Fibroblast of upper back skin (primary cell): ENCODE measurements around the gene SMYD4.
A peak's percentile ranks its signal among the peaks of the same experiment; 100 is the strongest.
"Not testable (repeated sequence)": the region's sequence is repeated elsewhere in the genome, so short reads cannot be mapped to it uniquely, and the experiment has no call there.

ENCODE experiments used
- DNase-seq: peaks from one replicate; pipeline ENCODE4 v3.0.0-alpha.2; 2013

The SMYD4 gene

DNA sequence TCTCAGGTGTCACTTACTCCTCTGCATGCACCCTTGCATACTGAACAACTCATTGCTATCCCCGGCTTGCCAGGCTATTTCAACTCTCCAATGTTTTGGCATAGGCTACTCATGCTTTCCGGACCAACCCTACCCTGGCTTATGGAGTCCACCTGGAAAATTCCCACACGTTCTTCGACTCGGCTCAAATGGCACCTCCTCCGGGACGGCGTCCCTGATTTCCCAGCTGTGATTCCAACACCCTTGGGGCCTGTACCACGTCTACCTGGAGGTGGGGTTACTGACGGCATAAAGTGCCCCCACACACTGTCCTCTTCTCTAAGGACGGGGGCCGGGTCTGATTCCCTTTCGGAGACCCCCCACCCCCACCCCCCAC lies 498 bp downstream of the SMYD4 start:
- peak; percentile 1 for DNase-seq

DNA sequence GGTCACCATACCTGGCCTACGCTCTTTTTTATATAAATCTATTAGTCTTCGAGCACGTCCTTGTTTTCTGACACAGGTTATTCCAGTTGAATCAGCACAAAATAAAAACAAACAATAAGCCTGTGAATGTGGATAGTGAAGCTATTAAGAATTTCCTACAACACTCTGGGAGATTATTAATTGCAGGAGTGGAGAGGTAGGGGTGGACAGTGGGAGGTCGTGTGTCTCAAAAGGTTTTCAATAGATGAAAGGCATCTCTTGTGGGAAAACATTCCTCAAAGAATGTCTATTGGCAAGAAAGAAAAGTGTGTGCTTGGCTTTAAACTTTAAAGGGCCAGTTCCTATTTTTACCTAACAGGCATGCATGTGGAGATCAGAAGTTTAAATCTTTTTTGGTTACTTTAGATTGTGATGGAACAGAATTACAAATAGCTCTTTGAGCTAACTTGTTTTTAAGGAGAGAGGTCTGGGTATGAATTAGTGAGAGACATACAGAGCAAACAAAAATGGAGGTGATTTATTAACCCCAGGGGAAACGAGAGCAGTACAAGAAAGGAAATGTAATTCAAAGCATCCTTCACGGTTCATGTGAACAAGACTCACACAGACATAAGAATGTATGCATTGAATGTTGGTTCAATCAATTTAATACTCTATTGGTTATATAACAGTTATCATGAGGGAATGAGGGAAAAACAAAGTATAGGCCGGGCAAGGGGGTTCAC lies 9.0 kb downstream of the SMYD4 start:
- peak; percentile 49 for DNase-seq

DNA sequence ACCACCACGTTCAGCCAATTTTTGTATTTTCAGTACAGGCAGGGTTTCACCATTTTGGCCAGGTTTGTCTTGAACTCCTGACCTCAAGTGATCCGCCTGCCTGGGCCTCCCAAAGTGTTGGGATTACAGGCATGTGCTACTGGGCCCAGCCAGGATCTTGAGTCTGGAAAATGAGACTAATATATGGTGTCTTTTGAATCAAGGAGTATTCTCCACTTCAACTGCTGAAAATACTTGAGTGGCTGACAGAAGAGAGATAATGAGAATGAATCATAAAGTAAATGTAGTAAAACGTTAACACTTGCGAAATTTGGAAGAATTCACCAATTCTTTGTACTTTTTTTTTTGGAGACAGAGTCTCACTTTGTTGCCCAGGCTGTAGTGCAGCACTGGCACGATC lies 16.6 kb downstream of the SMYD4 start:
- no peak for DNase-seq

DNA sequence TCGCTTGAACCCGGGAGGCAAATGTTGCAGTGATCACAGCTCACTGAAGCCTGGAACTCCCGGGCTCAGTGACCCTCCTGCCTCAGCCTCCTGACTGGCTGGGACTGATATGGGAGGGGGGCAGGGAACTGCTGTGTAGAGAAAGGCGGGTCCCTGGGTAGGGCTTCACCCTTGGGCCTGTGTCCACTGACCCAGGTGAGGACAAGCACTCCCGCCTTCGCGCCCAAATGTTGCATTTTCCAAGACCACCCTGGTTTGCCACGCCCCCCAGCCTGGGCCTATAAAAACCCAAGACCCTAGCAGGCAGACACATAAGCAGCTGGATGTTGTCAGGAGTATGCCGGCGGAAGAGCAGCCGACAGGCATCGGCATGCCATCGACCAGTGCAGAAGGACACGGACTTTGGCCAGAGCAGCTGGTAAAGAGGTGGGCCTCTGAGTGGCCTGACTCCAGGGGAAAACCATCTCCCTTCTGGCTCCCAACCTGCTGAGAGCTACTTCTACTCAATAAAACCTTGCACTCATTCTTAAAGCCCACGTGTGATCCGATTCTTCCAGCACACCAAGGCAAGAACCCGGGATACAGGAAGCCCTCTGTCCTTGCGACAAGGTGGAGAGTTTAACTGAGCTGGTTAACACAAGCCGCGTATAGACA lies 19.1 kb downstream of the SMYD4 start:
- DNase-seq = no peak

DNA sequence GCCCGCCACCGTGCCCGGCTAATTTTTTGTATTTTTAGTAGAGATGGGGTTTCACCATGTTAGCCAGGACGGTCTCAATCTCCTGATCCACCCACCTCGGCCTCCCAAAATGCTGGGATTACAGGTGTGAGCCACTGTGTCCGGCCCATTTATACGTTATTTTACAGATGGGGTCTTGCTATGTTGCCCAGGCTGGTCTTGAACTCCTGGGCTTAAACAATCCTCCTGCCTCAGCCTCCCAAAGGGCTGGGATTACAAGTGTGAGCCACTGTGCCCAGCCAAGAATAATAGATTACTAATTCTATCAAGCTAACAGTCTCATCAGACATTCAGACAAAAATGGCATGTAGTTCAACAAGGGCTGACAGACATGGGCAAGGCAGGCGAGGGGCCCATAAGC lies 19.9 kb downstream of the SMYD4 start:
- not testable (repeated sequence) for DNase-seq

DNA sequence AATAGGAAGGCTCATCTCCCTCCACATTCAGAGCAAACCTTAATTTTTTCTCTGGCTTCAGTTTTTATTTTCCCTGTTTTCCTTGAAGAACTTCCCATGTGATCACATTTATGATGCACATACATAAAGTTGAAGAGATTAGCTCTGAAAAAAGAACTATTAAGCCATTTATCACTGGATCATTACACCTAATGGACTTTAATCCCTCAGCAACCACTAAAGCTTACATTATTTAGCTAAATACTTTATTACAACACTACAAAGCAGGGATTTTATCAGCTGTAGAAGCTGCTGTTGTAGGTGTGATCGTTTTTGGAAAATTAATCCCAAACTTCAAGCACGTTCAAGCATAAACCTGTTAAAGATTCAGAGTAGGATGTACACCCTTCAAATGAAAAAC lies 21.1 kb downstream of the SMYD4 start:
- DNase-seq = no peak

DNA sequence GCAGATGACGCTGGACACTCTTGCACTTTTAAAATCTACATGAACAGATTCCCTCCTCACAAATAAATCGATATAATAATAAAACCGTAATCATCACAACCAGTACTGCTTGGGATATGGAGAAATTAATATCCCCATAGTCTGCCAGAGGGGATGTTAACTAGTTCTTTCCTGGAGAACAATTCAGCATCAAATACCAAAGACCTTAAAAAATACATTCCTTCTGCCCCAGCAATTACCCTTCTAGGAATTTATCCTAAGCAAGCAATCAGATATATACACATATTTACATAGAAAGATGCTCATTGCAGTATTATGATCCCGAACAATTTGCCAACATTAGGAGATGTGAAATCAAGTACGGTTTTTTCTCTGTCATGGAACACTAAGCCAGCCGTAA lies 21.8 kb downstream of the SMYD4 start:
- no peak for DNase-seq

DNA sequence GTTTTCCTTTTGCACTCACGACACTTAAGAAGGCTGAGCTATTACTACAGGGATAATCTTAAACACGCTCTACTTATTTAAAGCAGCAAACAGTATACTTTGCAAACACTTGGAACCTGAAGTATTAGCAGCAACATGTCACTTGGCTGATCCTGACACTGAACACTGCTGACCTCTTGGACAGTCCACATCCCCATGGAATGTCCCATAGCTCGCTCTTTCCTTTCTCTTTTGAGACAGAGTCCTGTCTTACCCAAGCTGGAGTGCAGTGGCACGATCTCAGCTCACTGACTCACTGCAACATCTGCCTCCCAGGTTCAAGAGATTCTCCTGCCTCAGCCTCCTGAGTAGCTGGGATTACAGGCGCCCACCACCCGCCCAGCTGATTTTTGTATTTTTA lies 26.4 kb downstream of the SMYD4 start:
- DNase-seq = no peak

DNA sequence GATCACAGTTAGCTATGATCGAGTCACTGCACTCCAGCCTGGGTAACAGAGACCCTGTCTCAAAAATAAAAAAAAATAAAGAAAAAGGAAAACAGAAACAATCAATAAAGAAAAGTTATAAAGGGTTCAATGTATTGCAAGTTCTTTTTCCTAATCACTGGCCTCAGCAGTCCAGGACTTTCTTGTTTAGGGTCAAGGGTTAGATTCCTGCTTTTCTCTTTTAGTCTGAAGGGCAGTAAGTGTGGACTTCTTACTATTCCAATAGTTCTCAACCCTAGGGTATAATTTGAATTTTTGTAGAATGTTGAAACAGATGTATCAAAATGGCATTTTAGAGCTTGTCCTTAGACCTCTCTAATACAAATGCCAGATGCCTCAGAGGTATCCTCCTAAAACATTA lies 27.3 kb downstream of the SMYD4 start:
- no peak for DNase-seq

DNA sequence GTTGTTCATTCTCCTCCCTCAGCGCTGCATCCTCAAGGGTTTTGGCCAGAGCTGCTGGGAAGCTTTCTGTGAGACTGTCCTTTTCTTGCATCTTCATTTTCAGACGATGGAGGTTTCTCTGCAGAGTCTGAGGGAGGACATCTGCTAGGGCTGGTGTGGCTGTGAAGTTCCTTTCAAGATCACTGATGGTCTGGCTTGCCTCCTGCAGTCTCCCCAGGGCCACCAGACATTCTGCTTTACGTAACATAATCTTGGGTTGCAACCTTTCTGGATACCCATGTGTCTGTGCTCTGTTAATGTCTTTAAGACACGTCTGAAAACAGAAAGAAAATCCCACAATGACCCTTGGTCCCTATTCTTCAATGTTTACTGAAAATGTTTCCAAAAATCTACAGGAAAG lies 29.0 kb downstream of the SMYD4 start:
- DNase-seq = no peak

DNA sequence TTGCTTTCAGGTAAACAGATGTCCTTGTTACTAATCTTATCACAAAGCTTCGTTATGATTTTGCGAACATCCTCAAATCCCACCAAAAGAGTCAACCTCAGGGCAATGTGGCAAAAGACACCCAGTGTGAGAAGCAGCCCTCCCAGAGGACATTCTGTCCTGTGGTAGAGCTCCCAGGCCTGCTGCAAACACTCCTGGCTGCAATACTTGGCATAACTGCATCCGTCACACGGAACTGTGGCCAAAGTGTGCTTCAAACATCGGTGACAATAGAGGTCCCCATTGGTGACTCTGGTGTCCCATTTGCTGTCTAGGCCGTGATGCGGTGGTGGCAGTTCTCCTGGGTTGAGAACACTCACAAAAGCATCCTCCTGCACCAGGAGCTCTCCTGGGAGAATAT lies 29.5 kb downstream of the SMYD4 start:
- no peak for DNase-seq

DNA sequence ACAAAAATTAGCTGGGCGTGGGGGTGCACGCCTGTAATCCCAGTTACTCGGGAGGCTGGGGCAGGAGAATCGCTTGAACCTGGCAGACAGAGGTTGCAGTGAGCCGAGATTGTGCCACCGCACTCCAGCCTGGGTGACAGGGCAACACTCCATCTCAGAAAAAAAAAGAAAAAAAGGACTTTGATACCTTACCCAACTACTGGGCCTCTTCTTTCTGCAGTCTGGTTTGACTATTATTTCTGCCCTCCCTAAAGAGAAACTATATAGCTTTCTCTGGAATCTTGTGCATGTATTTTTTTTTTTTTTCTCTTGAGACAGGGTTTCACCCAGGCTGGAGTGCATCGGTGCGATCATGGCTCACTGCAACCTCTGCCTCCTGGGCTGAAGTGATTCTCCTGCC lies 31.9 kb downstream of the SMYD4 start:
- not testable (repeated sequence) for DNase-seq

DNA sequence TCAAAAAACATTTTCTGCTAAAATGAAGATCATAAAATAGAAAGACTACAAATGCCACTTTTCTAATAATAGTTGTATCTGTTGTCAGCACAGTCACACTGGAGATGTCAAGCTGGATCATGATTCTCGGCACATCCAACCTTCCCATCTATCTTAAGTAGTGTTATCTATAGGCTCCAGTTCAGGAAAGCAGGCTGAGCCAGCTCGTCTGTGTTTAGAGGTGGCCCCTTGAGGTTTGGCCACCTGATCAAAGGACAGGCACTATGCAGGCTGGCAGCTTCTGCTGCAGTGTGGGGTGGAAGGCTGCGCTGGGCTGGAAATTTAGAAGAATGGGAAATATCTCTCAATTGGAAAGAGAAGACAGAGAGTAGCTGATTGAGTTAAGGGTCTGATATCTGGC lies 32.4 kb downstream of the SMYD4 start:
- no peak for DNase-seq

DNA sequence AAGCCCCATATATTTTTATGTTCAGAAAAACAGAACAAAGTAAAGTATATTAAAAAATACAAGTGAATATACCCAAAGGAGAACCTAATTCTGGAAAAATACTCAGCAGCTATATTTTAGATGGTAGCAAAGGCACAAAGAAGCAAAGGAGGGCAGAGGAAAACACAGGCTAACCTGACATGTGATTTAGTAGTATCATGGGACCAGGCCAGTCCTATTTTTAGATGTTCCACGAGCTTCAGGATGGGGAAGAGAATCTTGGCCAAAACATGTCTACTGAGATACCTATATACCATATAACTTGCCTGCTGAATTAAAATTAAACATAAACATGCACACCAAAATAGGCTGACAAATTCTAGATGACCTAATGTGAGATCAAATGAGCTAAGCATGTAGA lies 32.9 kb downstream of the SMYD4 start:
- DNase-seq = no peak

DNA sequence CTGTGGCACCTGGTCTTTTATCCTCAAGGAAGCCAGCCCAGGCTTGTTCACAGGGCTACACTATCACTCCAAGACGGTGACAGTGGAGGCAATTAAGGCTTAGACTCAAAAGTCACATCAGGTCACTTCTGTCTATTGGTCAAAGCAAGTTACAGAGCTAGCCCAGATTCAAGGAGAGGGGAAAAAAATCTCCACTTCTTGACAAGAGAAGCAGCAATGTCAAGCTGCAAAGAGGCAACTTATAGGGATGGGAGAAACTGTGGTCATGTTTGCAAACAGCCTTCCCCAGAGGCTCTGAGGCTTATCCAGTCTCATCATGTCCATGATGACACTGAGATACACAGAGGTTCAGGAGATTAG lies 36.3 kb downstream of the SMYD4 start:
- no peak for DNase-seq

DNA sequence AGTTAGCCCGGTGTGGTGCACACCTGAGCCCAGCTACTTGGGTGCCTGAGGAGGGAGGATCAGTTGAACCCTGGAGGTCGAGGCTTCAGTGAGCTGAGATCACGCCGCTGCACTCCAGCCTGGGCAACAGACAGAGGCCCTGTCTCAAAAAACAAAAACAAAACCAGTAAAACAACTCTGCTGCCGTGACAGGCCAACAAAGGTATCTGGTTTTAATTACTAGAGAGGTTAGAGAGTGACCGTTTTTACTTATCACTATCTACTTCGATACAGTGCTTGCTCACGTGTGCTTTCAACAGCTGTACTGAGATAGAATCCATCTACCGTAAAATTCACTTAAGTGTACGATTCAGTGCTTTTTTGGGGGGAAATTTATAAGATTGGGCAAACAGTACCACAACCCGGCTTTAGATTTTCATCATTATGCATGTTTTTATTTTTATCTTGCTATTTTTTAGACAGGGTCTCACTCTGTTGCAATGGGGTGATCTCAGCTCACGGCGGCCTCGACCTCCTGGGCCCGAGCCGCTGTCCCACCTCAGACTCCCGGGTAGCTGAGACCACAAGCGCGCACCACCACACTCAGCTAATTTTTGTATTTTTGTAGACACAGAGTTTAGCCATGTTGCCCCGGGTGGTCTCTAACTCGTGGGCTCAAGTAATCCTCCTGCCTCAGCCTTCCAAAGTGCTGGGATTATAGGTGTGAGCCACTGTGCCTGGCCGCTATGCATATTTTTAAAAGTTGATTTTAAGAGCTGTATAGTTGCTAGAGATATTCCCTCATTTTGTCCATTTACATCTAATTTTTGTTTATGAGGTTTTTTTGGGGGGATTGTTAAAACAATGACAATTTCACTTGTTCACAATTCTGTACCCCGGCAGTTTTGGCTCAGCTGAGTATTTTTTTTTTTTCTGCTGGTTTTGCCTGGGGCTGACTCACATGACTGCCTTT lies 36.9 kb downstream of the SMYD4 start:
- no peak for DNase-seq

DNA sequence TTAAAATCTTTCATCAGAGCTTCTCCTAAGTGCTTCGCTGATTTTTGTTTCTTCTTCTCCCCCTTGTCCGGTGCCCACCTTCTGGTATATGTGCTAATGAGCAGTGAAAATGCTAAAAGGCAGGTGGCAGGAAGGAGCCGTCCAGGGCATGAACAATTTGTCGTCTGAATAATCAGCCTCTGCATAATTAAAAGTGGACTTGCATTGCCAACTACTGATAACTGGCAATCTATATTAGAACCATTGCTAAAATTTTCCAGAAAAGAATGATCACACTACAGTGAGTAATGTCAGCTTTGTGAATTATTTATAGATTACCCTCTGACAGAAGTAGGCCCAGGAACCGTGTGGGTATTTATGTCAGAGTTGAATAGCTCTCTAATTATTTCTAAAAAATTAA lies 39.8 kb downstream of the SMYD4 start:
- no peak for DNase-seq

DNA sequence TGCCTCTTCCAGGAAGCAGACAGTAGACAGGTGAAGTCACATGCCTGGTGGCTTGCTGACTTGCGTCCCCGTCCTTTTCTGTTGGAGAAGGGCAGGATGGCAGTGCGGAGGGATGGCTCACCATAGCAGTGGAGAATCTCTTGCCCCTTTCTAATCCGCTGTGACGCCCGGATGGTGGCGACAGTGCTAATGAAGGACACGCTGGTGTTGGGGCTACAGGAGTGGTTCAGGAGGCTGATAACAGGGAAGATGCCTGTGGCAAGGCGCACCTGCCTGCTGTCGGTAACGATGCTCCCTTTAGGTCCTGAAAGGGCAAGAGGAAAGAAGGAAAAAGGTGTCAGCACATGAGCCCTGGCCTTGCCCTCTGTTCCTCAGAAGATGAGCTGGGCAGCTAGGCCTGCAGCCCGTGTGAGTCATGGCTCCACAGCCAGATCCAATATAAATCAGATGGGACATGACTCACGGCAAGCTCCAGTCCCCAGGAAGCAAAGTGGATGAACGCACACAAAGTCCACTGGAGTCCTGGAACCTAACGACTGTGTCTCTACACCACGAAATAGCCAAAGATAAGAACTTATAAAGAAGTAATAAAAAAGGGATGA lies 42.3 kb downstream of the SMYD4 start:
- peak; percentile 89 for DNase-seq

DNA sequence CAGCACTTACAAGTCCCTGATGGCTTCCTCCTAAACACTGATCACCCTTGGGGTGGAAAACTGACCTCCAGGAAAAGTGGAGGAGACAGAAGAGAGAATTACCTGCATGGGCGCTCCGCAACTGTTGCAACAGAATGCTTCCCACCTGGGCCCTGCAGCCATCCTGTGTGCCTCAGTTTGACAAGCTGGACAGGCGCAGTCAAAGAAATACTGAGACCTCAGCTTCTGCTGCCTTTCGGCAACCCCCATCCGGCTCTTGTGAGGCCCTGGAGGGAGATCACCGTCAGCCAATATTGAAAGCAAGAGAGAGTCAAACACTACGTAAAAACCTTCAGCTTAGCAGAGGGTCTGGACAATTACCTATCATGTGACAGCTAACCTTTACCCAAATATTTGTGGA lies 43.0 kb downstream of the SMYD4 start:
- no peak for DNase-seq

DNA sequence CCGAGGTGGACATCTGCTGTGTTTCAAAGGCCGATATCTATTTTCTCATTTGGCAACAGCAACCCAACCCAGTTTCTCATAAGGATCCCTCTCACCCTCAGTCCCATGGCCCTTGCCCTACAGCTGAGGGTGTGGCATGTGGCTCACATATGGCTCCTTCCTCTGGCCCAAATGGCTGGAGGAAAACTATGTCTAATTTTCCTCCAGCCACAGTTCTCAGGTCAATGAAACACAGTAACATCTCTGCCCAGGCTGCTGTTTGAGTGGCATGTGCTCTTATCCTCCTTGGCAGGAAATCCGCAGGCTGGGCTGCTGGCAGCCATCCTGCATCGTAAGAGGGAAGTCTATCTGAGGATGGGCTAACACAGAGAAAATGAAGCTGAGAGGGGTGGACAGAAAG lies 43.8 kb downstream of the SMYD4 start:
- DNase-seq = no peak

DNA sequence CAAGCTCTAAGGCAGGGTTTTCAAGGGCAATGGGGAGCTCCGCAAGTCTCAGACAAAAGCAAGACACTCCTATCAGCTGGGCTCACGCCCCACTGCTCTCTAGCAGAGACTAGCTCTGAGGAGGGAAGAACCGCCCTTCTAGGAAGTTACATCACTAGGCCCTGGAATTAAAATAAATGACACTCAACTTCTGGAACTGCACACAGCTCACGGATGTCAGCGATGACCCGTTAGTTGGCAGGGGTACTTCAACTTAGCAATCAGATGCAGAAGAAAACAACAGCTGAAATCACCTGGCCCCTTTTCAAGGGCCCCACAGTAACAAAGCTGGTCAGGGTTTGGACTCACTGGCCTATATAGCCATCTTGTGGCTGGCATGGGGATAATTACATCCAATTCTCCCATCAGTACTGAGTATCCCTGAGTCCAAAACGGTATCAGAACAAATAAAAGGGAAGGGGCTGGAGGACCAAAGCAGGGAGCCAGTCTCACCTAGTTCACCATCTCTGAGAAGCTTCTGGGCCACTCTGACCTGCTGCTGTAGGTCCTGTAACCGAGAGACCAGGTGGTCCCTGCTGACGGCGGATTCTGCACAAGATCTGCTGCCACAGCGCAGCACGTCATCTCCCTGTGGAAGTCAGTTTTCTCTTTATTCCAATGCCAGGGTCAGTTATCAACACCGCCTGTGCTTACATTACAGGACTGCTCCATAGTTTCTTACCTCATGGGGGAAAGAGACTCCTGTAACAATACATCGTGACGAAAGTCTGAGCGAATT lies 45.7 kb downstream of the SMYD4 start:
- DNase-seq = peak; percentile 83

DNA sequence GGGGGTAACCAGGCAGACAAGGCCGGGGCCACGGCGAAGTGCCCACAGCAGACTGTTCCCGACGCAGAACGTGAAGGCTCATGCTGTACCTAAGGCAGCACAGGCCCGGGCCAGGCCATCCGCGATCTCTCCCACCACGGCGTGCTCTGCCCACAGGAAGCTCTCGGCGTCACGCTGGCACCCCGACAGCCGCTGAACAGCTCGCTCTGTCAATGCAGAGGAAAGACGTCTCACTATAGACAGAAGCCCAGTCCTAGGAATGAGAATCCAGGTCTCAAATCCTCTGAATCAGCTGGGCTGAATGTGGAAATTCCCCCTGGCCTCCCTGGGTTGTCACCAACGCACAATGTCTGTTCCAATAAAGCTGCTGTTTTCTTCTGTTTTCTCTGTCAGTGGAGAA lies 46.4 kb downstream of the SMYD4 start:
- no peak for DNase-seq

DNA sequence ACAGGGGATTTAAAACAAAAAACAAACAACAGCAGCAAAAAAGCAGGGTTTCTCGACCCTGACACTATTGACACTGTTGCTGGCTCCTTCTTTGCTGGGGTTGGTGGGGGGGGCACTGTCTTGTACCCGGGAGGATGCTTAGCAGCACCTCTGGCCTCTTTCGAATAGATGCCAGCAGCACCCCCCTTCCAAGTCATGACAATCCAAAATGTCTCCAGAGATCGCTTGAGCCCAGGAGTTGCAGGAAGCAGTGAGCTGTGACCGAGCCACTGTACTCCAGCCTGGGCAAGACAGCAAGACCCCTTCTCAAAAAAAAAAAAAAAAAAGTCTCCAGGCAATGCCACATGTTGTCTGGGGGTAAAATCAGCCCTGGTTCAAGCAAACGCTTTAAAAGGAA lies 47.5 kb downstream of the SMYD4 start:
- no peak for DNase-seq
